GM12878 (cell line): Measurements from ENCODE around the gene KCNB1. TPM values are rescaled to one million over a fixed set of nuclear protein-coding genes. Genes with fewer than 3 reads are reported as not detected.

Experiments
- ATAC-seq: fragments of 200-7000 bp; cut with Tn5 transposase; 3 replicates; pipeline ENCODE4 v1.9.1; 2020; ENCODE audit warnings: mild to moderate bottlenecking, moderate library complexity
- BruUV-seq: library from RNA; stranded (reverse); fragments of 400-500 nt; replicated peaks from 2 replicates; lab custom pipeline; 2021; lab: Mats Ljungman, UMichigan
- CTCF ChIA-PET: fragments of 300-600 bp; sonication (Branson Sonifier 250); formaldehyde crosslinking; extraction: SDS; loops from one replicate; lab custom pipeline; 2021; ENCODE audit warnings: inconsistent platforms; lab: Yijun Ruan, JAX
- POLR2A ChIA-PET: fragments of 350-600 bp; formaldehyde crosslinking; extraction: SDS; loops from one replicate; lab custom pipeline; 2021; ENCODE audit warnings: inconsistent platforms; lab: Charles Lee
- RAD21 ChIA-PET: fragments of 300-600 bp; sonication (Branson Sonifier 250); formaldehyde crosslinking; loops from one replicate; lab custom pipeline; 2023; ENCODE audit warnings: antibody characterized with exemption; ENCODE audit not compliant: unreplicated experiment; lab: Charles Lee
- SMC1A ChIA-PET: fragments of 300-600 bp; sonication (Branson Sonifier 250); formaldehyde crosslinking; loops from one replicate; lab custom pipeline; 2023; ENCODE audit not compliant: unreplicated experiment, uncharacterized antibody; lab: Charles Lee
- DNase-seq: peaks from one replicate; pipeline ENCODE4 v3.0.0-alpha.2; 2011; ENCODE audit warnings: low read depth, low spot score
- FAIRE-seq: peaks from 3 replicates; lab custom pipeline; 2011; peaks lifted over from hg19 to GRCh38; lab: Jason Lieb, UNC
- H2AFZ ChIP-seq: 2 replicates; pipeline ENCODE4 v1.6.0; 2011; ENCODE audit warnings: low read depth, low read length, control low read depth; ENCODE audit not compliant: control insufficient read depth
- H3K27ac ChIP-seq: 2 replicates; pipeline ENCODE4 v1.5.1; 2011; ENCODE audit warnings: control low read depth; ENCODE audit not compliant: control insufficient read depth, insufficient read depth
- H3K27me3 ChIP-seq, 2 experiments: replicated peaks in 1 of 2; 2 replicates each; pipeline versions ENCODE4 v1.6.0 to v1.6.1; 2011; ENCODE audit warnings: low read length in 1 of 2; ENCODE audit not compliant: control insufficient read depth in 2 of 2, insufficient read depth in 2 of 2
- H3K36me3 ChIP-seq, 2 experiments: 2 replicates each; pipeline ENCODE4 v1.5.1; 2011; ENCODE audit warnings: low read length in 1 of 2; ENCODE audit not compliant: control insufficient read depth in 2 of 2, insufficient read depth in 2 of 2
- H3K4me1 ChIP-seq: 2 replicates; pipeline ENCODE4 v1.6.1; 2011; ENCODE audit warnings: mild to moderate bottlenecking, low read length, moderate library complexity, mixed read lengths; ENCODE audit not compliant: control insufficient read depth, insufficient read depth
- H3K4me2 ChIP-seq: 2 replicates; pipeline ENCODE4 v1.6.0; 2011; ENCODE audit warnings: control low read depth; ENCODE audit not compliant: control insufficient read depth, insufficient read depth
- H3K4me3 ChIP-seq: fragments of 200-600 bp; sonication (generic); 2 replicates; pipeline ENCODE4 v1.5.1; 2016
- H3K79me2 ChIP-seq: 2 replicates; pipeline ENCODE4 v1.6.0; 2011; ENCODE audit warnings: low read length; ENCODE audit not compliant: control insufficient read depth, insufficient read depth
- H3K9ac ChIP-seq: 2 replicates; pipeline ENCODE4 v1.8.0; 2011; ENCODE audit warnings: low read length, control low read depth, mixed read lengths; ENCODE audit not compliant: control insufficient read depth, insufficient read depth
- H3K9me3 ChIP-seq: replicated peaks from 3 replicates; pipeline ENCODE4 v1.5.1; 2011; ENCODE audit warnings: mild to moderate bottlenecking, low read length; ENCODE audit not compliant: control insufficient read depth, insufficient read depth
- H4K20me1 ChIP-seq: 2 replicates; pipeline ENCODE4 v1.6.0; 2011; ENCODE audit not compliant: control insufficient read depth, insufficient read depth
- ASH2L ChIP-seq: fragments of 300-600, 200-600 bp; sonication (generic); IDR thresholded peaks from 2 replicates; pipeline ENCODE4 v1.6.1; 2017; ENCODE audit warnings: low read depth, mild to moderate bottlenecking, borderline replicate concordance
- ATF3 ChIP-seq: IDR thresholded peaks from 2 replicates; pipeline ENCODE4 v1.6.1; 2011; ENCODE audit warnings: low read depth, mild to moderate bottlenecking, low read length, moderate library complexity, borderline replicate concordance; ENCODE audit errors: extremely low read depth
- ATF7 ChIP-seq: fragments of 450-650 bp; IDR thresholded peaks from 2 replicates; pipeline ENCODE4 v1.6.1; 2016; ENCODE audit warnings: low read depth, mild to moderate bottlenecking
- FOXM1 ChIP-seq: IDR thresholded peaks from 2 replicates; pipeline ENCODE4 v1.6.1; 2012; ENCODE audit warnings: low read depth, mild to moderate bottlenecking, inconsistent platforms, low read length, moderate library complexity
- IKZF1 ChIP-seq: fragments of 450-650 bp; conservative IDR thresholded peaks from 2 replicates; pipeline ENCODE4 v1.6.1; 2017; ENCODE audit warnings: antibody characterized with exemption, mild to moderate bottlenecking
- IRF3 ChIP-seq: fragments of 450-650 bp; IDR thresholded peaks from 2 replicates; pipeline ENCODE4 v1.6.1; 2014; ENCODE audit warnings: mild to moderate bottlenecking
- NFXL1 ChIP-seq: fragments of 450-650 bp; IDR thresholded peaks from 2 replicates; pipeline ENCODE4 v1.6.1; 2017; ENCODE audit warnings: antibody characterized with exemption, mild to moderate bottlenecking, borderline replicate concordance
- NKRF ChIP-seq: fragments of 450-650 bp; conservative IDR thresholded peaks from 2 replicates; pipeline ENCODE4 v1.6.1; 2017; ENCODE audit warnings: mild to moderate bottlenecking, moderate library complexity
- NRF1 ChIP-seq: conservative IDR thresholded peaks from 2 replicates; pipeline ENCODE4 v1.6.1; 2011; ENCODE audit warnings: mild to moderate bottlenecking, low read depth, low read length, improper control_type of control experiment
- PKNOX1 ChIP-seq: fragments of 450-650 bp; IDR thresholded peaks from 2 replicates; pipeline ENCODE4 v1.6.1; 2016; ENCODE audit warnings: mild to moderate bottlenecking
- SIN3A ChIP-seq: IDR thresholded peaks from 2 replicates; pipeline ENCODE4 v1.6.1; 2012; ENCODE audit warnings: low read depth, low read length, improper control_type of control experiment
- SREBF2 ChIP-seq: IDR thresholded peaks from 2 replicates; pipeline ENCODE4 v1.6.1; 2012; ENCODE audit warnings: mild to moderate bottlenecking, low read length
- SRF ChIP-seq, 2 experiments: IDR thresholded peaks; 2 replicates each; pipeline ENCODE4 v1.6.1; 2011; ENCODE audit warnings: low read depth in 2 of 2, low read length in 2 of 2, mild to moderate bottlenecking in 1 of 2, moderate library complexity in 1 of 2
- YY1 ChIP-seq: IDR thresholded peaks from 2 replicates; pipeline ENCODE4 v1.6.1; 2011; ENCODE audit warnings: low read depth, mild to moderate bottlenecking, low read length
- ZNF592 ChIP-seq: fragments of 450-650 bp; IDR thresholded peaks from 2 replicates; pipeline ENCODE4 v1.6.1; 2017; ENCODE audit warnings: mild to moderate bottlenecking, moderate library complexity
- WGBS: methylation state at CpG from one replicate; pipeline ENCODE4 v1.1.6; 2016; ENCODE audit warnings: low lambda C conversion rate; ENCODE audit not compliant: insufficient replicate concordance, insufficient coverage; ENCODE audit errors: missing lambda C conversion rate; 5-methylcytosine and 5-hydroxymethylcytosine counted together
- in situ Hi-C: fragments of 300-500 bp; cut with MboI; formaldehyde crosslinking; loops from 9 replicates; pipeline ENCODE4 v1.14.3; 2018; ENCODE audit warnings: mixed read lengths
- intact Hi-C: fragments of 100-400 bp; cut with micrococcal nuclease; formaldehyde crosslinking; loops from one replicate; pipeline ENCODE4 v1.14.2; 2022; ENCODE audit not compliant: unreplicated experiment
- polyA plus RNA-seq, 11 experiments: library from polyadenylated mRNA; depleted of rRNA in 4 of 11; unstranded in 6 of 11; stranded (reverse) in 5 of 11; fragments of >200 nt; fragmentation: Nextera tagmentation in 4 of 11; fragmentation: Illumina TruSeq in 1 of 11; extraction: Ambion mirVana in 4 of 11; extraction: Trizol in 1 of 11; gene quantifications; 1 replicate in 1 of 11; 2 replicates in 10 of 11; pipeline versions ENCODE4 v1.2.1 to v1.2.3, GENCODE V29; 2011 to 2016; ENCODE audit warnings: inconsistent platforms in 2 of 11, missing spikeins in 2 of 11, low read depth in 1 of 11
- total RNA-seq, 4 experiments: library from RNA; depleted of rRNA in 3 of 4; stranded (reverse); fragments of >200 nt in 3 of 4; fragmentation: Illumina TruSeq in 1 of 4; extraction: Trizol in 1 of 4; gene quantifications; 2 replicates each; pipeline versions ENCODE4 v1.2.1 to v1.2.3, GENCODE V29; 2013 to 2021

Gene KCNB1
- total and polyA plus RNA-seq, 10 of the 15 experiments (the other 5 are each of a cell fraction or from before 2014, with no cell fraction given): 0.02 to 0.08 (median 0.03) TPM; not detected in 7

GRCh38 chr20:49529470-49529869 lies 47.0 kb upstream of the KCNB1 start:
- ATAC-seq (no peak), FAIRE-seq (no peak), DNase-seq (no peak)
- Histone ChIP-seq H3K9me3 (no peaks in the 10 kb centered on the region; the same call in 1 of the 3 replicates), H3K27me3 (no peaks in the 10 kb centered on the region), H3K79me2 (no peaks in the 10 kb centered on the region), H3K4me1 (peaks cover 2% of the 10 kb centered on the region), H4K20me1 (no peaks in the 10 kb centered on the region), H3K27ac (no peak overlapping the region), H3K4me3 (no peak overlapping the region), H3K9ac (no peak overlapping the region), H3K36me3 (no peaks in the 10 kb centered on the region), H2AFZ (no peak overlapping the region), H3K4me2 (no peak overlapping the region)
- intact Hi-C loops (no loop called here), in situ Hi-C loops (no loop called here)
- TF ChIP-seq YY1 (no peak), NFXL1 (no peak), FOXM1 (no peak), NKRF (no peak), PKNOX1 (no peak), ATF7 (no peak), ASH2L (no peak), SREBF2 (no peak), IKZF1 (no peak), ATF3 (no peak), SIN3A (no peak), ZNF592 (no peak), SRF (IDR thresholded peaks at IDR 0.05; ENCODE audit: low read depth in 2 of 2, low read length in 2 of 2) (no peak), IRF3 (no peak), NRF1 (no peak)
- BruUV-seq: no TSS peak
- WGBS: 45% methylated on average over 5 of the region's 5 CpGs
- CTCF ChIA-PET: no interaction called here
- SMC1A ChIA-PET: no interaction called here
- RAD21 ChIA-PET: no interaction called here
- POLR2A ChIA-PET: no interaction called here
